ENCODE data around the gene CDC5L.
A peak's percentile ranks its signal among the peaks of the same experiment; 100 is the strongest.
"Not testable (repeated sequence)": the region's sequence is repeated elsewhere in the genome, so short reads cannot be mapped to it uniquely, and the experiment has no call there.

Gene CDC5L

GRCh38 chr6:44432726-44433125 lies 45.2 kb downstream of the CDC5L start:
- TF ChIP-seq JUND (IDR thresholded peaks at IDR 0.05; ENCODE audit: low read depth) = no peak
- in situ Hi-C loops (cut with HindIII; ENCODE audit: low pct_unique_long_range_greater_than_20kb, low sequenced_read_pairs) = no loop called here
- DNase-seq (ENCODE audit: low read depth in 1 of 2, low spot score in 1 of 2) = no peak

- DNase-seq (ENCODE audit: low read depth in 1 of 2, low spot score in 1 of 2) = no peak
- TF ChIP-seq JUND (IDR thresholded peaks at IDR 0.05; ENCODE audit: low read depth) = no peak
- in situ Hi-C loops (cut with HindIII; ENCODE audit: low pct_unique_long_range_greater_than_20kb, low sequenced_read_pairs) = no loop called here
Observed at GRCh38 chr6:44435500-44435899, 48.0 kb downstream of the CDC5L start.

GRCh38 chr6:44438827-44439226 lies 51.3 kb downstream of the CDC5L start:
- in situ Hi-C loops (cut with HindIII; ENCODE audit: low pct_unique_long_range_greater_than_20kb, low sequenced_read_pairs) = no loop called here
- no peak for DNase-seq (ENCODE audit: low read depth in 1 of 2, low spot score in 1 of 2)
- TF ChIP-seq JUND (IDR thresholded peaks at IDR 0.05; ENCODE audit: low read depth) = no peak

- no peak for TF ChIP-seq JUND (IDR thresholded peaks at IDR 0.05; ENCODE audit: low read depth)
- DNase-seq (ENCODE audit: low read depth in 1 of 2, low spot score in 1 of 2) = no peak
- in situ Hi-C loops (cut with HindIII; ENCODE audit: low pct_unique_long_range_greater_than_20kb, low sequenced_read_pairs) = no loop called here
Observed at GRCh38 chr6:44439270-44440045, 52.0 kb downstream of the CDC5L start.

GRCh38 chr6:44441091-44441855 lies 53.8 kb downstream of the CDC5L start:
- DNase-seq (ENCODE audit: low read depth in 1 of 2, low spot score in 1 of 2) = no peak
- in situ Hi-C loops (cut with HindIII; ENCODE audit: low pct_unique_long_range_greater_than_20kb, low sequenced_read_pairs) = no loop called here
- TF ChIP-seq JUND (IDR thresholded peaks at IDR 0.05; ENCODE audit: low read depth) = no peak

- no peak for TF ChIP-seq JUND (IDR thresholded peaks at IDR 0.05; ENCODE audit: low read depth)
- in situ Hi-C loops (cut with HindIII; ENCODE audit: low pct_unique_long_range_greater_than_20kb, low sequenced_read_pairs) = no loop called here
- no peak for DNase-seq (ENCODE audit: low read depth in 1 of 2, low spot score in 1 of 2)
Observed at GRCh38 chr6:44442236-44442635, 54.7 kb downstream of the CDC5L start.

- no peak for TF ChIP-seq JUND (IDR thresholded peaks at IDR 0.05; ENCODE audit: low read depth)
- in situ Hi-C loops (cut with HindIII; ENCODE audit: low pct_unique_long_range_greater_than_20kb, low sequenced_read_pairs) = no loop called here
- no peak for DNase-seq (ENCODE audit: low read depth in 1 of 2, low spot score in 1 of 2)
Observed at GRCh38 chr6:44442833-44443444, 55.4 kb downstream of the CDC5L start.

GRCh38 chr6:44444853-44445252 lies 57.3 kb downstream of the CDC5L start:
- TF ChIP-seq JUND (IDR thresholded peaks at IDR 0.05; ENCODE audit: low read depth) = no peak
- DNase-seq (ENCODE audit: low read depth in 1 of 2, low spot score in 1 of 2) = no peak
- in situ Hi-C loops (cut with HindIII; ENCODE audit: low pct_unique_long_range_greater_than_20kb, low sequenced_read_pairs) = no loop called here

GRCh38 chr6:44446626-44447300 lies 59.3 kb downstream of the CDC5L start:
- DNase-seq (ENCODE audit: low read depth in 1 of 2, low spot score in 1 of 2) = peak in 1 of 2 experiments; percentile 34
- 0 out of 2 replicates have a peak, but pooled peaks have one; percentile 21 for TF ChIP-seq JUND (IDR thresholded peaks at IDR 0.05; ENCODE audit: low read depth)
- in situ Hi-C loops (cut with HindIII; ENCODE audit: low pct_unique_long_range_greater_than_20kb, low sequenced_read_pairs) = no loop called here

- in situ Hi-C loops (cut with HindIII; ENCODE audit: low pct_unique_long_range_greater_than_20kb, low sequenced_read_pairs); DNase-seq (ENCODE audit: low read depth in 1 of 2, low spot score in 1 of 2): not testable (repeated sequence)
Observed at GRCh38 chr6:44449181-44449580, 61.7 kb downstream of the CDC5L start.

- TF ChIP-seq JUND (IDR thresholded peaks at IDR 0.05; ENCODE audit: low read depth) = no peak
- in situ Hi-C loops (cut with HindIII; ENCODE audit: low pct_unique_long_range_greater_than_20kb, low sequenced_read_pairs) = no loop called here
- DNase-seq (ENCODE audit: low read depth in 1 of 2, low spot score in 1 of 2) = no peak
Observed at GRCh38 chr6:44451803-44452695, 64.5 kb downstream of the CDC5L start.

- DNase-seq (ENCODE audit: low read depth in 1 of 2, low spot score in 1 of 2) = no peak
- TF ChIP-seq JUND (IDR thresholded peaks at IDR 0.05; ENCODE audit: low read depth) = no peak
- in situ Hi-C loops (cut with HindIII; ENCODE audit: low pct_unique_long_range_greater_than_20kb, low sequenced_read_pairs) = no loop called here
Observed at GRCh38 chr6:44452725-44453124, 65.2 kb downstream of the CDC5L start.
